HCT116 (cell line): Measurements from ENCODE around the gene MYLK. TPM values are rescaled to one million over a fixed set of nuclear protein-coding genes. Genes with fewer than 3 reads are reported as not detected.

Experiments
- ATAC-seq: fragments of 200-7000 bp; cut with Tn5 transposase; 2 replicates; pipeline ENCODE4 v1.9.1; 2020; ENCODE audit warnings: mild to moderate bottlenecking, moderate library complexity
- BruUV-seq: library from RNA; stranded (reverse); fragments of 400-500 nt; replicated peaks from 2 replicates; lab custom pipeline; 2021; lab: Mats Ljungman, UMichigan
- CTCF ChIA-PET: fragments of 300-600 bp; sonication (Branson Sonifier 250); formaldehyde crosslinking; loops from one replicate; lab custom pipeline; 2021; ENCODE audit warnings: antibody characterized with exemption; lab: Charles Lee
- POLR2A ChIA-PET: fragments of 300-600, 350-600 bp; sonication (Branson Sonifier 250); formaldehyde crosslinking; loops from one replicate; lab custom pipeline; 2021; ENCODE audit warnings: antibody characterized with exemption; lab: Charles Lee
- RAD21 ChIA-PET, 2 experiments: fragments of 300-600 bp; sonication (Branson Sonifier 250); formaldehyde crosslinking; loops; one replicate each; lab custom pipeline; 2023; ENCODE audit warnings: low total read pairs in 2 of 2; ENCODE audit not compliant: uncharacterized antibody in 2 of 2, unreplicated experiment in 2 of 2, low non-redundant PET in 1 of 2; lab: Charles Lee
- DNase-seq: peaks from one replicate; pipeline ENCODE4 v3.0.0-alpha.2; 2010; ENCODE audit warnings: low read depth, low spot score
- H2AFZ ChIP-seq: fragments of 200-600 bp; shearing (Covaris generic), sonication (generic); 2 replicates; pipeline ENCODE4 v1.6.1; 2017; ENCODE audit warnings: low read depth, mixed run types, mixed read lengths, antibody characterized with exemption, low read length; ENCODE audit not compliant: poor library complexity, severe bottlenecking
- H3K27ac ChIP-seq: 2 replicates; pipeline ENCODE4 v1.5.1; 2012; ENCODE audit warnings: low read depth, low read length
- H3K27me3 ChIP-seq: fragments of 200-600 bp; sonication (generic); 2 replicates; pipeline ENCODE4 v1.6.1; 2016; ENCODE audit warnings: mixed run types, low read length, mixed read lengths; ENCODE audit not compliant: insufficient read depth
- H3K36me3 ChIP-seq, 2 experiments: fragments of 200-500 bp in 1 of 2; fragments of 200-600 bp in 1 of 2; sonication (Bioruptor generic) in 1 of 2; sonication (generic) in 1 of 2; 2 replicates each; pipeline versions ENCODE4 v1.5.1 to v1.6.1; 2014 to 2016; ENCODE audit warnings: low read length in 2 of 2, inconsistent platforms in 1 of 2, mixed read lengths in 1 of 2, mixed run types in 1 of 2; ENCODE audit not compliant: insufficient read depth in 2 of 2, control insufficient read depth in 1 of 2
- H3K4me1 ChIP-seq, 2 experiments: fragments of 200-600 bp in 1 of 2; sonication (generic) in 1 of 2; 2 replicates each; pipeline versions ENCODE4 v1.5.1 to v1.6.1; 2012 to 2017; ENCODE audit warnings: low read length in 2 of 2, inconsistent platforms in 1 of 2, mild to moderate bottlenecking in 1 of 2, mixed read lengths in 1 of 2, mixed run types in 1 of 2, moderate library complexity in 1 of 2; ENCODE audit not compliant: insufficient read depth in 2 of 2, control insufficient read depth in 1 of 2
- H3K4me2 ChIP-seq: fragments of 200-600 bp; sonication (generic); 2 replicates; pipeline ENCODE4 v1.6.1; 2017; ENCODE audit warnings: mixed run types, low read length, mixed read lengths
- H3K4me3 ChIP-seq, 2 experiments: fragments of 200-600 bp in 1 of 2; sonication (generic) in 1 of 2; replicated peaks in 1 of 2; 2 replicates each; pipeline ENCODE4 v1.5.1; 2011 to 2016; ENCODE audit warnings: low read length in 2 of 2, control low read depth in 1 of 2, low read depth in 1 of 2, mild to moderate bottlenecking in 1 of 2, mixed read lengths in 1 of 2, mixed run types in 1 of 2
- H3K79me2 ChIP-seq: fragments of 200-600 bp; sonication (generic); 2 replicates; pipeline ENCODE4 v1.6.1; 2017; ENCODE audit warnings: mild to moderate bottlenecking, mixed run types, low read length, moderate library complexity, mixed read lengths; ENCODE audit not compliant: insufficient read depth
- H3K9ac ChIP-seq: fragments of 200-600 bp; sonication (generic); 2 replicates; pipeline ENCODE4 v1.6.1; 2016; ENCODE audit warnings: low read length, mixed read lengths
- H3K9me2 ChIP-seq: fragments of 200-600 bp; sonication (generic), shearing (Covaris generic); 2 replicates; pipeline ENCODE4 v1.6.1; 2017; ENCODE audit warnings: mixed run types, mild to moderate bottlenecking, moderate library complexity; ENCODE audit not compliant: insufficient read depth
- H3K9me3 ChIP-seq, 2 experiments: fragments of 200-500 bp in 1 of 2; fragments of 200-600 bp in 1 of 2; sonication (Bioruptor generic) in 1 of 2; sonication (generic) in 1 of 2; 2 replicates each; pipeline ENCODE4 v1.6.1; 2014 to 2017; ENCODE audit warnings: low read length in 2 of 2, mixed read lengths in 2 of 2, inconsistent platforms in 1 of 2, low read depth in 1 of 2, mild to moderate bottlenecking in 1 of 2, mixed run types in 1 of 2, moderate library complexity in 1 of 2; ENCODE audit not compliant: control insufficient read depth in 1 of 2, insufficient read depth in 1 of 2
- H4K20me1 ChIP-seq: fragments of 200-600 bp; sonication (generic), shearing (Covaris generic); 2 replicates; pipeline ENCODE4 v1.6.1; 2017; ENCODE audit warnings: mixed run types, mild to moderate bottlenecking, moderate library complexity; ENCODE audit not compliant: insufficient read depth
- CBX3 ChIP-seq: IDR thresholded peaks from 2 replicates; pipeline ENCODE4 v1.6.1; 2012; ENCODE audit warnings: low read depth
- CTCF ChIP-seq, 3 experiments: fragments of 200-600 bp in 1 of 3; sonication (generic) in 1 of 3; IDR thresholded peaks in 2 of 3; conservative IDR thresholded peaks in 1 of 3; 2 replicates each; pipeline ENCODE4 v1.5.1; 2012 to 2017; ENCODE audit warnings: low read depth in 2 of 3, low read length in 2 of 3, antibody characterized with exemption in 1 of 3, borderline replicate concordance in 1 of 3, control low read depth in 1 of 3, mild to moderate bottlenecking in 1 of 3, mixed read lengths in 1 of 3, mixed run types in 1 of 3, moderate library complexity in 1 of 3; ENCODE audit not compliant: insufficient read depth in 1 of 3
- EGR1 ChIP-seq: IDR thresholded peaks from 2 replicates; pipeline ENCODE4 v1.6.1; 2012; ENCODE audit warnings: low read depth
- ELF1 ChIP-seq: IDR thresholded peaks from 2 replicates; pipeline ENCODE4 v1.6.1; 2012; ENCODE audit warnings: low read depth, borderline replicate concordance
- EZH2phosphoT487 ChIP-seq: fragments of 200-600 bp; IDR thresholded peaks from 2 replicates; pipeline ENCODE4 v1.6.1; 2018; ENCODE audit warnings: antibody characterized with exemption, borderline replicate concordance
- SP1 ChIP-seq: IDR thresholded peaks from 2 replicates; pipeline ENCODE4 v1.6.1; 2012; ENCODE audit warnings: low read depth
- TCF7L2 ChIP-seq: IDR thresholded peaks from 2 replicates; pipeline ENCODE4 v1.7.0; 2011; ENCODE audit warnings: borderline replicate concordance, inconsistent platforms; ENCODE audit not compliant: insufficient read depth, insufficient read length; ENCODE audit errors: extremely low read depth
- YY1 ChIP-seq: IDR thresholded peaks from 2 replicates; pipeline ENCODE4 v1.6.1; 2011; ENCODE audit warnings: low read length, low read depth, moderate library complexity, mild to moderate bottlenecking; ENCODE audit not compliant: insufficient replicate concordance; ENCODE audit errors: extremely low read depth
- intact Hi-C: fragments of 100-400 bp; cut with micrococcal nuclease; formaldehyde crosslinking; loops from 2 replicates; pipeline ENCODE4 v1.10.0; 2022
- total RNA-seq: library from RNA; stranded (reverse); gene quantifications from one replicate; pipeline ENCODE4 v1.2.1, GENCODE V29; 2021; ENCODE audit not compliant: unreplicated experiment
- TF ChIP-seq, protein P1 (sequence below): IDR thresholded peaks from 2 replicates; pipeline ENCODE4 v1.6.1; 2012

Gene MYLK
- total RNA-seq, 1 experiment from 2014 or later, result 3.8 TPM

DNA sequence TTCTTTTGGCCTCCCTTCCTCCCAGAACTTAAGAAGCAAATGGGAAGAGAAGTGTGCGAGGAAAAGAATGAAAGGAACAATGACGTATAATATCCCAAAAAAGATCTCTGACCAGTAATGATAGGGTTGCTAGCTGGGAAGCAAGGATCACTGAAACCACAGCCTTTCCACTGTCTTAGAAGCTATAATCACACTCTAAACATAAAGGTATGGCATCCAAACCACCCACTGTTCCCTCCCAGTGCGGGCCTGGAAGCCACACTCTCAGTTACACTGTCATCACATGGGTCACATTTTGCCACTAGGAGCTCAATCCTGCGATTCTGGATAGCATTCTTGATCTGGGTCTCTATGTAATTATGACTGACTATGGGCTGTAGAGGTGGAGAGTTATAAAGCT, 167.7 kb downstream of the MYLK start (continued):
- TF ChIP-seq, protein P1, sequence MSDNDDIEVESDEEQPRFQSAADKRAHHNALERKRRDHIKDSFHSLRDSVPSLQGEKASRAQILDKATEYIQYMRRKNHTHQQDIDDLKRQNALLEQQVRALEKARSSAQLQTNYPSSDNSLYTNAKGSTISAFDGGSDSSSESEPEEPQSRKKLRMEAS, result no peak
- TF ChIP-seq YY1 (no peak), CBX3 (no peak)

GRCh38 chr3:123713211-123713610, 170.9 kb downstream of the MYLK start:
- H3K9me3 ChIP-seq, result no peaks in the 10 kb centered on the region
- CTCF ChIA-PET, result interaction anchor here (0.7 to 1.2 kb wide), 2 partner anchors 10 to 71 kb away, joined by 3 to 5 read pairs; no protein-coding TSS in a partner anchor
- ATAC-seq (no peak), DNase-seq (no peak)
- H3K4me1 ChIP-seq, result no peaks in the 10 kb centered on the region
- TF ChIP-seq EGR1 (no peak), TCF7L2 (no peak)
- RAD21 ChIA-PET, result interaction anchor here in 1 of 2 experiments (0.6 kb wide), 1 partner anchor 717 kb away, joined by 3 read pairs; no protein-coding TSS in a partner anchor
- H3K27me3 ChIP-seq, result no peaks in the 10 kb centered on the region
- H3K4me3 ChIP-seq, result no peak overlapping the region
- no peak overlapping the region for H2AFZ ChIP-seq
- H3K9me2 ChIP-seq, result no peaks in the 10 kb centered on the region
- BruUV-seq, result no TSS peak
- no peaks in the 10 kb centered on the region for H3K36me3 ChIP-seq
- intact Hi-C loops, result no loop called here
- H4K20me1 ChIP-seq, result no peaks in the 10 kb centered on the region
- H3K9ac ChIP-seq, result no peak overlapping the region
- POLR2A ChIA-PET, result no interaction called here
- H3K79me2 ChIP-seq, result no peaks in the 10 kb centered on the region
- no peak overlapping the region for H3K4me2 ChIP-seq
- H3K27ac ChIP-seq, result no peak overlapping the region

- H3K4me3 ChIP-seq, result no peak overlapping the region
- no peaks in the 10 kb centered on the region for H3K36me3 ChIP-seq
- H4K20me1 ChIP-seq, result no peaks in the 10 kb centered on the region
- H3K9me3 ChIP-seq, result no peaks in the 10 kb centered on the region
- intact Hi-C loops, result no loop called here
- ATAC-seq (no peak), DNase-seq (no peak)
- no peak overlapping the region for H2AFZ ChIP-seq
- no peaks in the 10 kb centered on the region for H3K4me1 ChIP-seq
- POLR2A ChIA-PET, result no interaction called here
- no peaks in the 10 kb centered on the region for H3K79me2 ChIP-seq
- H3K9me2 ChIP-seq, result no peaks in the 10 kb centered on the region
- H3K27me3 ChIP-seq, result no peaks in the 10 kb centered on the region
- BruUV-seq, result no TSS peak
- no peak overlapping the region for H3K4me2 ChIP-seq
- CTCF ChIA-PET, result interaction anchor here (1.2 kb wide), 1 partner anchor 11 kb away, joined by 5 read pairs; no protein-coding TSS in a partner anchor
- RAD21 ChIA-PET, result no interaction called here
- H3K9ac ChIP-seq, result no peak overlapping the region
- TF ChIP-seq EZH2phosphoT487 (no peak), CTCF (IDR thresholded peaks at IDR 0.05 in 2 of 3, conservative IDR thresholded peaks at IDR 0.05 in 1 of 3; ENCODE audit: borderline replicate concordance in 1 of 3, insufficient read depth in 1 of 3, low read depth in 2 of 3, low read length in 2 of 3) (no peak), SP1 (no peak), ELF1 (no peak)
- TF ChIP-seq, protein P1, result no peak
- no peak overlapping the region for H3K27ac ChIP-seq
These were observed 171.9 kb downstream of the MYLK start for GRCh38 chr3:123712077-123712860.
